Stomach smooth muscle (tissue), 2 donors: ENCODE measurements around the gene AP1S3.

Experiments
- H3K27ac ChIP-seq: one replicate; pipeline ENCODE4 v1.7.0; 2013; ENCODE audit warnings: mild to moderate bottlenecking, low read length, inconsistent platforms
- H3K27me3 ChIP-seq, 2 donors: one replicate each; pipeline ENCODE4 v1.7.0; 2013; ENCODE audit warnings: low read length in 2 of 2; ENCODE audit not compliant: insufficient read depth in 2 of 2, control insufficient read depth in 1 of 2
- H3K36me3 ChIP-seq, 2 donors: one replicate each; pipeline ENCODE4 v1.7.0; 2013; ENCODE audit warnings: low read length in 2 of 2; ENCODE audit not compliant: control insufficient read depth in 2 of 2, insufficient read depth in 2 of 2
- H3K4me1 ChIP-seq: one replicate; pipeline ENCODE4 v1.7.0; 2013; ENCODE audit warnings: low read length; ENCODE audit not compliant: control insufficient read depth, insufficient read depth
- H3K4me3 ChIP-seq, 2 donors: one replicate each; pipeline ENCODE4 v1.7.0; 2013; ENCODE audit warnings: low read length in 2 of 2
- H3K9ac ChIP-seq, 2 donors: one replicate each; pipeline ENCODE4 v1.7.0; 2013; ENCODE audit warnings: low read length in 2 of 2, mild to moderate bottlenecking in 1 of 2
- H3K9me3 ChIP-seq, 2 donors: one replicate each; pipeline ENCODE4 v1.7.0; 2013; ENCODE audit warnings: low read length in 2 of 2; ENCODE audit not compliant: control insufficient read depth in 2 of 2
- donor health status: healthy.
- donor health status: Pancreatic carcinoma.

The AP1S3 gene

DNA sequence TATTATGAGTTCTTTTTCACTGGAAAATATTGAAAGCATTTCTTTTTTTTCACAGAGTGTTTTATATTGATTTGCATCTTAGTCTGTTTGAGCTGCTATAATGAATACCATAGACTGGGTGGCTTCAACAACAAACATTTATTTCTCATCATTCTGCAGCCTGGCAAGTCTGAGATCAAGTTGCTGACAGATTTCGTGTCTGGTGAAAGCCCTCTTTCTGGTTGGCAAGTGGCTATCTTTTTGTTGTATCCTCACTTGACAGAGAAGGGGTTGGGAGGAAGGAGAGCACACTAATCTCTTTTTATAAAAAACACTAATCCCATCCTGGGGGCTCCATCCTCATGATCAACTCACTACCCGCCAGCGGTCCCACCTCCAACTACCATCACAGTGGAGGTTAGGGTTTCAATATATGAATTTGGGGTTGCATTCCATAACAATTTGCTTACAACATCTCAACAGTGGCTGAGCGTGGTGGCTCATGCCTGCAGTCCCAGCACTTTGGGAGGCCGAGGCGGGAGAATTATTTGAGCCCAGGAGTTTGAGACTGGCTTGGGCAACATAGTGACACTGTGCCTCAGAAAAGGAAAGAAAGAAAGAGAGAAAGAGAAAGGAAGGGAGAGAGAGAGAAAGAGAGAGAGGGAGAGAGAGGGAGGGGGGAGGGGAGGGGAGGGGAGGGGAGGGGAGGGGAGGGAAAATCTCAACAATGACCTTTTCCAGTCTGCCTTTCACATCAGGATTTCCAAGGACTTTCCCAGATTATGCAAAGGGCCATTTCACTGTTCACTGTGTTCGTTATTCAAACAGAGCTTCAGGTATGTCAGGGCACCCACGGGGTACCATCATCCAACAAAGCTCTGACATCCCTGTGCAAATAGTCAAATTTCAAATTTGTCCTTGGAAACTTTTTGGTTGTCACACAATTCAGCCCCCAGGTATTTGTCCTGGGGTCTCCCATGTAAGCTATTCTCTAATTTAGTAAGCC lies 111.1 kb downstream of the AP1S3 start:
- Histone ChIP-seq H3K27ac (peak overlapping the region; percentile 11), H3K27me3 (no peaks in the 10 kb centered on the region), H3K4me3 (no peak overlapping the region), H3K9me3 (no peaks in the 10 kb centered on the region), H3K9ac (no peak overlapping the region), H3K36me3 (no peaks in the 10 kb centered on the region), H3K4me1 (peaks cover 5% of the 10 kb centered on the region)

- no peak overlapping the region for H3K9ac ChIP-seq
- no peaks in the 10 kb centered on the region for H3K27me3 ChIP-seq
- H3K36me3 ChIP-seq: no peaks in the 10 kb centered on the region
- H3K27ac ChIP-seq: peak overlapping the region; percentile 11
- H3K4me1 ChIP-seq: peaks cover 5% of the 10 kb centered on the region
- H3K4me3 ChIP-seq: no peak overlapping the region
- no peaks in the 10 kb centered on the region for H3K9me3 ChIP-seq
Observed at GRCh38 chr2:223725494-223725893, 111.9 kb downstream of the AP1S3 start.

DNA sequence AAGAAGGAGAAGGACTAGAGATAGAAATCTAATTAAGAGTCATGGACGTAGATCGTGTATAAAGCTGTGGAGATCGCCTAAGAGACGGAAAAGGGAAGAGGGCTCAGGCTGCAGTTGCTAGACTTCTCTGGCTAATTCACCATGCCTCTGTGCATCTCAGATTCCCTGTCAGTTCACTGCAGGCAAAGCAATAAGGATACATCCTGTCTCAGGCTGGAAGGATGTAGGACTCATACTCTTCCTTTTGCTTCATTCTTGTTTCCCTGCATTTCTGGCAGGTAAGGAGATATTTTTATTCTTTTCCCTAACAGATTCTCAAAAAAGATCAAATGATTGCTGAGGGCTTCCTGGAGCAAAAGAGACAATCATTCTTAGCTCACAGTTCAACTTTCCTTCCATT lies 112.5 kb downstream of the AP1S3 start:
- Histone ChIP-seq H3K27ac (no peak overlapping the region), H3K9ac (no peak overlapping the region), H3K9me3 (no peaks in the 10 kb centered on the region), H3K27me3 (no peaks in the 10 kb centered on the region), H3K36me3 (no peaks in the 10 kb centered on the region), H3K4me1 (peaks cover 5% of the 10 kb centered on the region), H3K4me3 (no peak overlapping the region)

DNA sequence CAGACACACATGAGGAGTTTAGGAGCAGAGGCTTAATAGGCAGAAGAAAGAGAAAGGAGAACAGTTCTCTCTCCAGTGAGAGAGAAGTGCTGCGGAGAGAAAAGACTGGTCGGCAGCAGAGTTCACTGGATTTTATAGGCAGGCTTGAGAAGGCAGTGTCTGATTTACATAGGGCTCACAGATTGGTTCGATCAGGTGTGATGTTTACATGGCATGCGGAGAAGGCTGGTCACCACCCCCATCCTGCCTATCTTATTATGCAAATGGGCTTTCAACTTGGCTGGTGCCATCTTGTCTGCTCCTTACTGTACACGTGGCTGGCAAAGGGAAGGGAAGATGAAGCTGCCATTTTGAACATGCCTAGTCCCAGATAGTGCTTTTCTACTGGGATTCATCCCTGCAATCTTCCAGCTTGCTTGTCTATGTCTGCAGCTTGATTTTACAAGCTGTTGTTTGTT lies 113.4 kb downstream of the AP1S3 start:
- Histone ChIP-seq H3K4me1 (peaks cover 5% of the 10 kb centered on the region), H3K27ac (no peak overlapping the region), H3K36me3 (no peaks in the 10 kb centered on the region), H3K4me3 (no peak overlapping the region), H3K9me3 (no peaks in the 10 kb centered on the region), H3K9ac (no peak overlapping the region), H3K27me3 (no peaks in the 10 kb centered on the region)

DNA sequence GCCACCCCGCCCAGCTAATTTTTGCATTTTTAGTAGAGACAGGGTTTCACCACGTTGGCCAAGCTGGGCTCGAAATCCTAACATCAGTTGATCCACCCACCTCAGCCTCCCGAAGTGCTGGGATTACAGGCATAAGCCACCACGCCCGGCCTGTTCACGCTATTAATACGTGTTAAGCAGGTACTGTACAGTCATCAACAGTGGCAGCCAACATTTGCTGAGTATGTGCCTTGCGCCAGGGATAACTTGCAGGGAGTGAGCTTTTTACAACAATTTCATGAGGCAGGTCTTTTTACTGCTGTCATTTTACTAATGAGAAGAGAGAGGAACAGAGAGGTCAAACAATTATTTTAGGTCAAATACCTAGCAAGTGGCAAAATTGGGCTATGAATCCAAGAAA lies 115.2 kb downstream of the AP1S3 start:
- Histone ChIP-seq H3K36me3 (no peaks in the 10 kb centered on the region), H3K27me3 (no peaks in the 10 kb centered on the region), H3K4me1 (peaks cover 5% of the 10 kb centered on the region), H3K27ac (no peak overlapping the region), H3K4me3 (no peak overlapping the region), H3K9me3 (no peaks in the 10 kb centered on the region), H3K9ac (no peak overlapping the region)

DNA sequence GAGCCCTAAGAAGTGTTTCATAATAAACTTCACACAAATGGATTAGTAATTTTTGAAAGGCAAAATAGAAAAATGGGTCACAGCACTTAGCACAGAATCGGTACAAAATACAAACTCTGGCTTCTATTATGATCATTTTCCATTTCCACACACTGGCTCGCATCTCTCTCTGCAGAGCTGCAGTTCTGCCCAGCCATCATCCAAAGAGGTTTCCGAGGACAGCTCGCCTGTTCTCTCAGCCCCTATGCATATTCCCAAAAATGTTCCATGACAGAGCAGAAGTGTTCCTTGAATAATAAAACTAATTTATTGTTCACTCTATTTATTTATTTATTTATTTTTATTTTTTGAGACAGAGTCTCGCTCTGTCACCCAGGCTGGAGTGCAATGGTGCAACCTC lies 115.6 kb downstream of the AP1S3 start:
- H3K4me3 ChIP-seq: no peak overlapping the region
- no peaks in the 10 kb centered on the region for H3K27me3 ChIP-seq
- no peaks in the 10 kb centered on the region for H3K36me3 ChIP-seq
- no peak overlapping the region for H3K9ac ChIP-seq
- H3K27ac ChIP-seq: no peak overlapping the region
- peaks cover 0 to under 1% of the 10 kb centered on the region in 2 donors for H3K9me3 ChIP-seq
- peaks cover 5% of the 10 kb centered on the region for H3K4me1 ChIP-seq

GRCh38 chr2:223720367-223720766 lies 117.0 kb downstream of the AP1S3 start:
- no peak overlapping the region for H3K27ac ChIP-seq

DNA sequence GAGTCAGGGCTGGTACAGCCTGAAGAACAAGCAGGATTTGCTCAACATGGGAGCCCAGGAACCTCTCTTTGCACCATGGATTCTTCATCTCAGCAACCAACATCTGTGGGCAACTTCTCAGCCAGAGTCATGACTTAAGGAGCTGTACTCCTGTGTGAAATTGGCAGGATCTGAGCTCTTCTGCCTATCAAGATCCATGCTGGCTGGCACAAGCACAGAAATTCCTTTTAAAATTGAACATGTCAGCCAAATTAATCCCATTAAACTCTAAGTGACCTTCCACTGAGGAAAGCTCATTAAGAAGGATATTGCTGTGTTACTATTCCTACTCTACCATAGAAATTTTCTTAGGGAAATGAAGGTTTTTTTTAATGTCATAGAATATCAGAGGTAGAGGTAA lies 124.7 kb downstream of the AP1S3 start:
- no peaks in the 10 kb centered on the region for H3K4me1 ChIP-seq
- no peak overlapping the region for H3K27ac ChIP-seq
- H3K4me3 ChIP-seq: no peak overlapping the region
- H3K36me3 ChIP-seq: no peaks in the 10 kb centered on the region
- no peak overlapping the region for H3K9ac ChIP-seq
- peaks cover 0 to 4% of the 10 kb centered on the region in 2 donors for H3K9me3 ChIP-seq
- no peaks in the 10 kb centered on the region for H3K27me3 ChIP-seq

More at GRCh38 chr2:223720367-223720766, 117.0 kb downstream of the AP1S3 start:
- no peaks in the 10 kb centered on the region for H3K4me1 ChIP-seq
- H3K4me3 ChIP-seq: no peak overlapping the region
- H3K9ac ChIP-seq: no peak overlapping the region
- peaks cover 0 to 4% of the 10 kb centered on the region in 2 donors for H3K9me3 ChIP-seq
- H3K36me3 ChIP-seq: no peaks in the 10 kb centered on the region
- H3K27me3 ChIP-seq: no peaks in the 10 kb centered on the region

DNA sequence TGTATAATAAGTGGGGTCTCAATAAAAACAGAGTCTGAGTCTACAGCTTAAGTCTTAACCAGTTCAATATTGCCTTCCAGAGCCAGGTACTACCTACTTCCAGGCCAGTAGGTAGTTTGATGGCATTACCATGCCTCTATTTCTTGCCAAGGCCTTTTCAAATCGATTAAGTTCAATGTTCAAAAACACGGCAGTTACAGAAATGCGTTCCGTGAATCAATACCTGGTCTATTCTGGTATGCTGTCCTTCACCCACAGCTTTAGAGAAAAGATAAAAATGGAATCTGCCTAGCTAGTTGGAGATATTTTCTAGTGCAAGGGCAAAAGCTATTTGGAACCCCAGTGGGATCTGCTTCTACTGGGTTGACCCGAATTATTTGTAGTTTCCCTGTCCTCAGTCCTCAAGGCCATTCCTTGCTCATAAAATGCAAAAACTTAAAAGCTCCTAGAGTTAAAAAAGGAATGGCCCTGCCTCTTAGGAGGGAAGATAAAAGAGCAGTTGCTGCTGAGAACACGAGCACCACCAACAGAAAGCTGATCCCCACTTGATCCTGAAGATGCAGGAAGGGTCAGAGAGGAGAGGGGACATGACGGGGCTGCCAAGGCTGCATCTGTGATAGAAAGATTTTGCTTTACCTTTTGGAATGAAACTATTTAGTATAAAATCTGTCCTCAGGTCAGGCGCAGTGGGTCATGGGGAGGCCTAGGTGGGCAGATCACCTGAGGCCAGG lies 125.6 kb downstream of the AP1S3 start:
- H3K9ac ChIP-seq: no peak overlapping the region
- no peak overlapping the region for H3K27ac ChIP-seq
- no peaks in the 10 kb centered on the region for H3K36me3 ChIP-seq
- peaks cover 0 to 4% of the 10 kb centered on the region in 2 donors for H3K9me3 ChIP-seq
- H3K27me3 ChIP-seq: no peaks in the 10 kb centered on the region
- no peaks in the 10 kb centered on the region for H3K4me1 ChIP-seq
- H3K4me3 ChIP-seq: no peak overlapping the region
